ENCODE data around the gene NADSYN1. TPM values are rescaled to one million over a fixed set of nuclear protein-coding genes. Genes with fewer than 3 reads are reported as not detected.

The NADSYN1 gene
- total RNA-seq, 1 donor from 2014 or later, result 117 TPM

Other genes starting within 250 kb of the NADSYN1 start
- not detected in 2 replicates for gene SHANK2, start 200.6 kb upstream of the NADSYN1 start, total RNA-seq
- 129 and 136 TPM in 2 replicates for gene DHCR7, start 4.8 kb upstream of the NADSYN1 start, total RNA-seq
- 0.21 TPM in 1 of 2 replicates, not detected in the other for gene KRTAP5-7, start 74.1 kb downstream of the NADSYN1 start, total RNA-seq
- gene KRTAP5-8, start 84.8 kb downstream of the NADSYN1 start, total RNA-seq, result not detected in 2 replicates
- not detected in 2 replicates for gene KRTAP5-9, start 95.2 kb downstream of the NADSYN1 start, total RNA-seq
- not detected in 2 replicates for gene KRTAP5-10, start 112.4 kb downstream of the NADSYN1 start, total RNA-seq
- not detected in 2 replicates for gene KRTAP5-11, start 129.7 kb downstream of the NADSYN1 start, total RNA-seq

Data from activated T-helper 2 cell treated with anti-CD3 and anti-CD28 coated beads, Interferon-gamma antibody, Interleukin-2, Interleukin-4, amounts not matched to agents 10 μg/mL and 5 μg/mL and 100 μg/mL, durations not matched to agents 14 hours and 24 hours and 36 hours (primary cell).